GM12878 (cell line): Measurements from ENCODE around the gene HOXB3. TPM values are rescaled to one million over a fixed set of nuclear protein-coding genes. Genes with fewer than 3 reads are reported as not detected.
"Not testable (repeated sequence)": the region's sequence is repeated elsewhere in the genome, so short reads cannot be mapped to it uniquely, and the experiment has no call there.

Experiments used
- ATAC-seq: fragments of 200-7000 bp; cut with Tn5 transposase; 3 replicates; pipeline ENCODE4 v1.9.1; 2020; ENCODE audit warnings: mild to moderate bottlenecking, moderate library complexity
- BruUV-seq: library from RNA; stranded (reverse); fragments of 400-500 nt; replicated peaks from 2 replicates; lab custom pipeline; 2021; lab: Mats Ljungman, UMichigan
- CTCF ChIA-PET: fragments of 300-600 bp; sonication (Branson Sonifier 250); formaldehyde crosslinking; extraction: SDS; loops from one replicate; lab custom pipeline; 2021; ENCODE audit warnings: inconsistent platforms; lab: Yijun Ruan, JAX
- POLR2A ChIA-PET: fragments of 350-600 bp; formaldehyde crosslinking; extraction: SDS; loops from one replicate; lab custom pipeline; 2021; ENCODE audit warnings: inconsistent platforms; lab: Charles Lee
- RAD21 ChIA-PET: fragments of 300-600 bp; sonication (Branson Sonifier 250); formaldehyde crosslinking; loops from one replicate; lab custom pipeline; 2023; ENCODE audit warnings: antibody characterized with exemption; ENCODE audit not compliant: unreplicated experiment; lab: Charles Lee
- SMC1A ChIA-PET: fragments of 300-600 bp; sonication (Branson Sonifier 250); formaldehyde crosslinking; loops from one replicate; lab custom pipeline; 2023; ENCODE audit not compliant: unreplicated experiment, uncharacterized antibody; lab: Charles Lee
- DNase-seq: peaks from one replicate; pipeline ENCODE4 v3.0.0-alpha.2; 2011; ENCODE audit warnings: low read depth, low spot score
- FAIRE-seq: peaks from 3 replicates; lab custom pipeline; 2011; peaks lifted over from hg19 to GRCh38; lab: Jason Lieb, UNC
- H2AFZ ChIP-seq: 2 replicates; pipeline ENCODE4 v1.6.0; 2011; ENCODE audit warnings: low read depth, low read length, control low read depth; ENCODE audit not compliant: control insufficient read depth
- H3K27ac ChIP-seq: 2 replicates; pipeline ENCODE4 v1.5.1; 2011; ENCODE audit warnings: control low read depth; ENCODE audit not compliant: control insufficient read depth, insufficient read depth
- H3K27me3 ChIP-seq, 2 experiments: replicated peaks in 1 of 2; 2 replicates each; pipeline versions ENCODE4 v1.6.0 to v1.6.1; 2011; ENCODE audit warnings: low read length in 1 of 2; ENCODE audit not compliant: control insufficient read depth in 2 of 2, insufficient read depth in 2 of 2
- H3K36me3 ChIP-seq, 2 experiments: 2 replicates each; pipeline ENCODE4 v1.5.1; 2011; ENCODE audit warnings: low read length in 1 of 2; ENCODE audit not compliant: control insufficient read depth in 2 of 2, insufficient read depth in 2 of 2
- H3K4me1 ChIP-seq: 2 replicates; pipeline ENCODE4 v1.6.1; 2011; ENCODE audit warnings: mild to moderate bottlenecking, low read length, moderate library complexity, mixed read lengths; ENCODE audit not compliant: control insufficient read depth, insufficient read depth
- H3K4me2 ChIP-seq: 2 replicates; pipeline ENCODE4 v1.6.0; 2011; ENCODE audit warnings: control low read depth; ENCODE audit not compliant: control insufficient read depth, insufficient read depth
- H3K4me3 ChIP-seq: fragments of 200-600 bp; sonication (generic); 2 replicates; pipeline ENCODE4 v1.5.1; 2016
- H3K79me2 ChIP-seq: 2 replicates; pipeline ENCODE4 v1.6.0; 2011; ENCODE audit warnings: low read length; ENCODE audit not compliant: control insufficient read depth, insufficient read depth
- H3K9ac ChIP-seq: 2 replicates; pipeline ENCODE4 v1.8.0; 2011; ENCODE audit warnings: low read length, control low read depth, mixed read lengths; ENCODE audit not compliant: control insufficient read depth, insufficient read depth
- H3K9me3 ChIP-seq: replicated peaks from 3 replicates; pipeline ENCODE4 v1.5.1; 2011; ENCODE audit warnings: mild to moderate bottlenecking, low read length; ENCODE audit not compliant: control insufficient read depth, insufficient read depth
- H4K20me1 ChIP-seq: 2 replicates; pipeline ENCODE4 v1.6.0; 2011; ENCODE audit not compliant: control insufficient read depth, insufficient read depth
- IRF4 ChIP-seq: IDR thresholded peaks from 2 replicates; pipeline ENCODE4 v1.6.1; 2011; ENCODE audit warnings: low read depth, low read length
- SIN3A ChIP-seq: IDR thresholded peaks from 2 replicates; pipeline ENCODE4 v1.6.1; 2012; ENCODE audit warnings: low read depth, low read length, improper control_type of control experiment
- SMARCA5 ChIP-seq: fragments of 450-650 bp; IDR thresholded peaks from 2 replicates; pipeline ENCODE4 v1.6.1; 2017; ENCODE audit warnings: mild to moderate bottlenecking
- TAF1 ChIP-seq: IDR thresholded peaks from 2 replicates; pipeline ENCODE4 v1.6.1; 2011; ENCODE audit warnings: mild to moderate bottlenecking, low read depth, low read length, borderline replicate concordance
- WGBS: methylation state at CpG from one replicate; pipeline ENCODE4 v1.1.6; 2016; ENCODE audit warnings: low lambda C conversion rate; ENCODE audit not compliant: insufficient replicate concordance, insufficient coverage; ENCODE audit errors: missing lambda C conversion rate; 5-methylcytosine and 5-hydroxymethylcytosine counted together
- in situ Hi-C: fragments of 300-500 bp; cut with MboI; formaldehyde crosslinking; loops from 9 replicates; pipeline ENCODE4 v1.14.3; 2018; ENCODE audit warnings: mixed read lengths
- intact Hi-C: fragments of 100-400 bp; cut with micrococcal nuclease; formaldehyde crosslinking; loops from one replicate; pipeline ENCODE4 v1.14.2; 2022; ENCODE audit not compliant: unreplicated experiment
- polyA plus RNA-seq, 11 experiments: library from polyadenylated mRNA; depleted of rRNA in 4 of 11; unstranded in 6 of 11; stranded (reverse) in 5 of 11; fragments of >200 nt; fragmentation: Nextera tagmentation in 4 of 11; fragmentation: Illumina TruSeq in 1 of 11; extraction: Ambion mirVana in 4 of 11; extraction: Trizol in 1 of 11; gene quantifications; 1 replicate in 1 of 11; 2 replicates in 10 of 11; pipeline versions ENCODE4 v1.2.1 to v1.2.3, GENCODE V29; 2011 to 2016; ENCODE audit warnings: inconsistent platforms in 2 of 11, missing spikeins in 2 of 11, low read depth in 1 of 11
- total RNA-seq, 4 experiments: library from RNA; depleted of rRNA in 3 of 4; stranded (reverse); fragments of >200 nt in 3 of 4; fragmentation: Illumina TruSeq in 1 of 4; extraction: Trizol in 1 of 4; gene quantifications; 2 replicates each; pipeline versions ENCODE4 v1.2.1 to v1.2.3, GENCODE V29; 2013 to 2021
- TF ChIP-seq, protein P1 (sequence below): IDR thresholded peaks from 2 replicates; pipeline ENCODE4 v1.6.1; 2011; ENCODE audit warnings: low read depth, low read length, improper control_type of control experiment, borderline replicate concordance
- TF ChIP-seq, protein P2 (sequence below): fragments of 450-650 bp; conservative IDR thresholded peaks from 2 replicates; pipeline ENCODE4 v1.6.1; 2017; ENCODE audit warnings: mild to moderate bottlenecking, moderate library complexity

Gene HOXB3
- total and polyA plus RNA-seq, 10 of the 15 experiments (the other 5 are each of a cell fraction or from before 2014, with no cell fraction given) = 0.19 to 7.7 (median 2.9) TPM

DNA sequence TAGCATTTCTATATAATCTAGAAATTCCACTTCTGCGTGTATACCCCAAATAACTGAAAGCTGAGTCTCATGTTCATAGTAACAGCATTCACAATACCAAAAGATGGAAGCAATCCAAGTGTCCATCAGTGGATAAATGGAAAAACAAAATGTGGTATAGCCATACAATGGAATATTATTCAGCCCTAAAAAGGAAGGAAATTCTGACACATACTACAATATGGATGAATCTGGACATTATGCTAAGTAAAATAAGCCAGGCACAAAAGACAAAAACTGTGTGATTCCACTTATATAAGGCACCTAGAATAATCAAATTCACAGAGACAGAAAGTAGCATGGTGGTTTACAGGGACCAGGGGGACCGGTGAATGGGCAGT lies 79.7 kb downstream of the HOXB3 start:
- no peaks in the 10 kb centered on the region for H4K20me1 ChIP-seq
- ChIA-PET RAD21 (interaction anchor here (1.7 kb wide), 1 partner anchor 31 kb away, joined by 9 read pairs; no protein-coding TSS in a partner anchor), POLR2A (interaction anchor here (1.5 kb wide), 1 partner anchor 38 kb away, joined by 3 read pairs; no protein-coding TSS in a partner anchor), CTCF (interaction anchor here (0.9 to 1.2 kb wide), 2 partner anchors 21 to 73 kb away, joined by 3 read pairs; no protein-coding TSS in a partner anchor), SMC1A (interaction anchor here (0.8 to 2.1 kb wide), 7 partner anchors 10 to 158 kb away, joined by 3 to 9 read pairs (median 6); no protein-coding TSS in a partner anchor)
- in situ Hi-C loops (no loop called here), intact Hi-C loops (loop anchor here (2.0 kb wide), 1 partner anchor 32 kb away; no protein-coding TSS in a partner anchor)
- no peaks in the 10 kb centered on the region for H3K36me3 ChIP-seq
- no peak overlapping the region for H2AFZ ChIP-seq
- TF ChIP-seq, protein P1, sequence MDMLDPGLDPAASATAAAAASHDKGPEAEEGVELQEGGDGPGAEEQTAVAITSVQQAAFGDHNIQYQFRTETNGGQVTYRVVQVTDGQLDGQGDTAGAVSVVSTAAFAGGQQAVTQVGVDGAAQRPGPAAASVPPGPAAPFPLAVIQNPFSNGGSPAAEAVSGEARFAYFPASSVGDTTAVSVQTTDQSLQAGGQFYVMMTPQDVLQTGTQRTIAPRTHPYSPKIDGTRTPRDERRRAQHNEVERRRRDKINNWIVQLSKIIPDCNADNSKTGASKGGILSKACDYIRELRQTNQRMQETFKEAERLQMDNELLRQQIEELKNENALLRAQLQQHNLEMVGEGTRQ = no peak
- TF ChIP-seq SMARCA5 (no peak), IRF4 (no peak), SIN3A (no peak), TAF1 (no peak)
- TF ChIP-seq, protein P2, sequence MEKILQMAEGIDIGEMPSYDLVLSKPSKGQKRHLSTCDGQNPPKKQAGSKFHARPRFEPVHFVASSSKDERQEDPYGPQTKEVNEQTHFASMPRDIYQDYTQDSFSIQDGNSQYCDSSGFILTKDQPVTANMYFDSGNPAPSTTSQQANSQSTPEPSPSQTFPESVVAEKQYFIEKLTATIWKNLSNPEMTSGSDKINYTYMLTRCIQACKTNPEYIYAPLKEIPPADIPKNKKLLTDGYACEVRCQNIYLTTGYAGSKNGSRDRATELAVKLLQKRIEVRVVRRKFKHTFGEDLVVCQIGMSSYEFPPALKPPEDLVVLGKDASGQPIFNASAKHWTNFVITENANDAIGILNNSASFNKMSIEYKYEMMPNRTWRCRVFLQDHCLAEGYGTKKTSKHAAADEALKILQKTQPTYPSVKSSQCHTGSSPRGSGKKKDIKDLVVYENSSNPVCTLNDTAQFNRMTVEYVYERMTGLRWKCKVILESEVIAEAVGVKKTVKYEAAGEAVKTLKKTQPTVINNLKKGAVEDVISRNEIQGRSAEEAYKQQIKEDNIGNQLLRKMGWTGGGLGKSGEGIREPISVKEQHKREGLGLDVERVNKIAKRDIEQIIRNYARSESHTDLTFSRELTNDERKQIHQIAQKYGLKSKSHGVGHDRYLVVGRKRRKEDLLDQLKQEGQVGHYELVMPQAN = no peak
- H3K79me2 ChIP-seq = no peaks in the 10 kb centered on the region
- DNase-seq = no peak
- no peak for FAIRE-seq
- peak overlapping the region; percentile 18; the same call in 1 of the 2 replicates for H3K4me3 ChIP-seq
- ATAC-seq = no peak
- H3K4me2 ChIP-seq = no peak overlapping the region
- WGBS = 100% methylated on average over 2 of the region's 2 CpGs
- H3K27me3 ChIP-seq = no peaks in the 10 kb centered on the region
- no peaks in the 10 kb centered on the region for H3K9me3 ChIP-seq
- no TSS peak for BruUV-seq
- no peak overlapping the region for H3K9ac ChIP-seq
- peaks cover 59% of the 10 kb centered on the region for H3K4me1 ChIP-seq
- peak overlapping the region; percentile 50; the same call in 1 of the 2 replicates for H3K27ac ChIP-seq

DNA sequence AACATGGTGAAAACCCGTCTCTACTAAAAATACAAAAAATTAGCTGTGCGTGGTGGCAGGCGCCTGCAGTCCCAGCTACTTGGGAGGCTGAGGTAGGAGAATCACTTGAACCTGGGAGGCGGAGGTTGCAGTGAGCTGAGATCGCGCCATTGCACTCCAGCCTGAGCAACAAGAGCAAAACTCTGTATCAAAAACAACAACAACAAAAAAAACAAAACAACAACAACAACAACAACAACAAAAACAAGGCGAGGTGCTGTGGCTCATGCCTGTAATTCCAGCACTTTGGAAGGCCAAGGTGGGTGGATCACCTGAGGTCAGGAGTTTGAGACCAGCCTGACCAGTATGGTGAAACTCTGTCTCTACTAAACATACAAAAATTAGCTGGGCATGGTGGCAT lies 80.3 kb downstream of the HOXB3 start:
- RAD21 ChIA-PET, ATAC-seq, H3K4me3 ChIP-seq, H3K27me3 ChIP-seq, H4K20me1 ChIP-seq, POLR2A ChIA-PET, DNase-seq, H3K27ac ChIP-seq, H3K4me2 ChIP-seq, in situ Hi-C loops, H2AFZ ChIP-seq, H3K9me3 ChIP-seq, H3K36me3 ChIP-seq, FAIRE-seq, BruUV-seq, H3K79me2 ChIP-seq, H3K9ac ChIP-seq: not testable (repeated sequence)
- SMC1A ChIA-PET = interaction anchor here (0.6 to 2.1 kb wide), 5 partner anchors 13 to 57 kb away, joined by 3 to 7 read pairs (median 4); no protein-coding TSS in a partner anchor
- H3K4me1 ChIP-seq = peaks cover 60% of the 10 kb centered on the region
- WGBS = 86% methylated on average over 7 of the region's 7 CpGs
- CTCF ChIA-PET = interaction anchor here (0.9 to 1.2 kb wide), 2 partner anchors 20 to 73 kb away, joined by 3 read pairs; no protein-coding TSS in a partner anchor
- intact Hi-C loops = loop anchor here (2.0 kb wide), 1 partner anchor 33 kb away; no protein-coding TSS in a partner anchor
